ENCODE results near the gene HSF4. TPM values are rescaled to one million over a fixed set of nuclear protein-coding genes. Genes with fewer than 3 reads are reported as not detected.

HSF4 gene
- total RNA-seq, 1 donor from 2014 or later, result 0.63 TPM

DNA sequence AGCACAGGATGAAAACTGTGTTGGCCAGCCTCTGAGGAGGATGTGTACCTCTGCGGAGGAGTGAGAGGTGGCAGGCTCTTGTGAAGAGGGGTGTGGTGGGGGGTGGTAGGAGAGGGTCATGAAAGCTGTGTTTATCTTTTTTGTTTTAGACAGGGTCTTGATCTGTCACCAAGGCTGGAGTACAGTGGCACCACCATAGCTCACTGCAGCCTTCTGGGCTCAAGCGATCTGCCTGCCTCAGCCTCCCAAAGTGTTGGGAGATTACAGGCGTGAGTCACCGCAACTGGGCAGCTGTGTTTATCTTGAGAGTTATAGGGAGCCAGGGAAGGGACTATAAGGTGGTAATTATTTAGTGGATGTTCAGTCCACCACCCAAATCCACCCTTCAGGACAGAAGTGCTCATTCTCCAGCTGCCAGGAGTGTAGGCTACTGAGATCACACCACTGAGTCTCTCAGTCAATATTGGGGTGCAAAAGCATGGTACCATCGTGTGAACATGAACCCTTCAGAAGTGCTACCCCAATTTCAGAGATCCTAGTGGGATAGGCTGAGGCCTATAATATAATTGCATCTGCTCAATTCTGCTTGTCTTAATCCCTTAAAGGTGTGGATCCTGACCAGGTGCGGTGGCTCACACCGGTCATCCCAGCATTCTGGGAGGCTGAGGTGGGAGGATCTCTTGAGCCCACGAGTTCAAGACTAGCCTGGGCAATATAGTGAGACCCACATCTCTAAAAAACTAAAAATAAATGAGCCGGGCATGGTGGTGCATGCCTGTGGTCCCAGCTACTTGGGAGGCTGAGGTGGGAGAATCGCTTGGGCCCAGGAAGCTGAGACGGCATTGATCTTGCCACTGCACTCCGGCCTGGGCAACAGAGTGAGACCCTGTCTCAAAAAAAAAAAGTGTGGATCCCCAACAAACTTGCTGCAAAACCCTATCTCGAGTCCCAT is 26.2 kb downstream of the HSF4 start:
- DNase-seq (ENCODE audit: low read depth), result no peak
- TF ChIP-seq, protein P1, sequence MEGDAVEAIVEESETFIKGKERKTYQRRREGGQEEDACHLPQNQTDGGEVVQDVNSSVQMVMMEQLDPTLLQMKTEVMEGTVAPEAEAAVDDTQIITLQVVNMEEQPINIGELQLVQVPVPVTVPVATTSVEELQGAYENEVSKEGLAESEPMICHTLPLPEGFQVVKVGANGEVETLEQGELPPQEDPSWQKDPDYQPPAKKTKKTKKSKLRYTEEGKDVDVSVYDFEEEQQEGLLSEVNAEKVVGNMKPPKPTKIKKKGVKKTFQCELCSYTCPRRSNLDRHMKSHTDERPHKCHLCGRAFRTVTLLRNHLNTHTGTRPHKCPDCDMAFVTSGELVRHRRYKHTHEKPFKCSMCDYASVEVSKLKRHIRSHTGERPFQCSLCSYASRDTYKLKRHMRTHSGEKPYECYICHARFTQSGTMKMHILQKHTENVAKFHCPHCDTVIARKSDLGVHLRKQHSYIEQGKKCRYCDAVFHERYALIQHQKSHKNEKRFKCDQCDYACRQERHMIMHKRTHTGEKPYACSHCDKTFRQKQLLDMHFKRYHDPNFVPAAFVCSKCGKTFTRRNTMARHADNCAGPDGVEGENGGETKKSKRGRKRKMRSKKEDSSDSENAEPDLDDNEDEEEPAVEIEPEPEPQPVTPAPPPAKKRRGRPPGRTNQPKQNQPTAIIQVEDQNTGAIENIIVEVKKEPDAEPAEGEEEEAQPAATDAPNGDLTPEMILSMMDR (conservative IDR thresholded peaks at IDR 0.05; ENCODE audit: low read depth, low read length), result no peak
- H3K4me3 ChIP-seq (ENCODE audit: low read depth, low read length), result no peak overlapping the region

DNA sequence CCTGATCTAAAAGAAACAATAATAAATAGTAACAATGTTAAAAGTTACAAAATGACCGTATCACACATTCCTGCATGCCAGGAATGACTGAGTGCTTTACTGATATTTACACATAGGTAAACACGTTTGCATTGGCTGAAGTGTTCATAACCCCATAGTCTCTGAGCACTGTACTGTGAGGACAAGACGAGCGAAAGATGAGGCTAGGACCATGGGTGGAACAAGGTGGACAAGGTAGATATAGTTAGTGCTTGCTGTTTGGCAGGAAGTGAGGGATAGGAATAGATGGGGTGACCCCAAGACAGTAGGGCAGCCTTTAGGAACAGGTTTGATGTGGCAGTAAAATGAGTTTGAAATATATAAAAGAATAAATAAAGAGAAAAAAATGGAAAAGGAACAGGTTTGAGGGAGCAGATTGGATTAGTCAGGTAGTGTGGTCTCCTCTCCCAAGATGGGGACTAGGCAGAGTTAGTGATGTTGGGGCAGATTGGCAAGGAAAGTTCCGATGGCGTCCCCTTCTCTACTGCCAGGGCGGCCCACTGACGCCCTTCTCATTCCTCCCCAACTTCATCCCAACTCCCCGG is 27.0 kb downstream of the HSF4 start:
- TF ChIP-seq, protein P1 (conservative IDR thresholded peaks at IDR 0.05; ENCODE audit: low read depth, low read length), result no peak
- peak overlapping the region; percentile 38 for H3K4me3 ChIP-seq (ENCODE audit: low read depth, low read length)
- no peak for DNase-seq (ENCODE audit: low read depth)

DNA sequence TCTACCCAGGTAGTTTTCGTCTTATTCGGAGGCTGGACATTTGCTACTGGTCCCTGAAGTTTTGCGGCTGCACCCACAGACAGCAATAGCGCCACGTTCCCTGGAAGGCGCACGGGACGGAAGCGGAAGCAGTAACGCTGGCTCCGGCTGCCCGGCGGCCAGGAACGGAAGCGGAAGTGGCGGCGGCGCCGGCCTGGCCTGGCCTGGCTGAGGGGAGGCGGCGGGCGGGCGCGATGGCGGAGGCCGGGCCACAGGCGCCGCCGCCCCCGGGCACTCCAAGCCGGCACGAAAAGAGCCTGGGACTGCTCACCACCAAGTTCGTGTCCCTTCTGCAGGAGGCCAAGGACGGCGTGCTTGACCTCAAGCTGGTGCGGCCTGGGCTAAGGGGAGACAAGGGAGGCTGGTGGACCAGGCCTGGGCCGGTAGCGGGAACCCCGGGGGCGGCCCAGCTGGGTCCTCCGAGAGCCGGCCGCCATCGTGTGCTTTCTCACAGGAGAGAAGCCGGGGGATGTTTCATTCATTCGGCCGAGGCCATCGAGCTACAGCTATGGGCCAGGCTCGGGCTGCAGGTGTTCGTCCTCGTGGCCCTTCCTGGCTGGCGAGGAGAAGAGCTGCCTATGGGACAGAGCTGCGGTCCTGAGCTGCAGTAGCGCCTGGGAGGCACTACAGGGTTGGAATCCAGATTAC is 27.6 kb downstream of the HSF4 start, which contains the start of gene E2F4:
TSS of gene E2F4 (plus strand) at position 161 of the 687 bp plus-strand sequence. CDS start at position 234, 73 bp downstream.
- DNase-seq (ENCODE audit: low read depth), result no peak
- TF ChIP-seq, protein P1 (conservative IDR thresholded peaks at IDR 0.05; ENCODE audit: low read depth, low read length), result no peak
- peak within 1 kb of the TSS; percentile 69 for H3K4me3 ChIP-seq (ENCODE audit: low read depth, low read length)

DNA sequence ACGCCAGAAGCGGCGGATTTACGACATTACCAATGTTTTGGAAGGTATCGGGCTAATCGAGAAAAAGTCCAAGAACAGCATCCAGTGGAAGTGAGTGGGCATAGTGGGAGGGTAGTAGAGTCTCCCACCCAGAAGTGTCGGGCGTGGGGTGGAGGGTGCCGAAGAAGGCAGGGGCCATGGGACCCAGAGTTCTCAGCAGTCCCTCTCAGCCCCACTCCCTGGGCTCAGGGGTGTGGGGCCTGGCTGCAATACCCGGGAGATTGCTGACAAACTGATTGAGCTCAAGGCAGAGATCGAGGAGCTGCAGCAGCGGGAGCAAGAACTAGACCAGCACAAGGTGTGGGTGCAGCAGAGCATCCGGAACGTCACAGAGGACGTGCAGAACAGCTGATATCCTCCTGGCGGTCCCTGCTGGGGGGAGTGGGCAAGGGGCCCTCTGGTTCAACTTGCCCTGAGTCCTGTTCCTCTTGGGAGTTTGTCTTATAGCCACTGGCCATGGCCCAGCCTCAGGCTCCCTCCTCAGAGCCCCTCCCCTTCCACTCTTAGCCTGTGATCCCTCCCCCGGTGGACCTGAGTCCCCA is 28.3 kb downstream of the HSF4 start:
- TF ChIP-seq, protein P1 (conservative IDR thresholded peaks at IDR 0.05; ENCODE audit: low read depth, low read length), result no peak

DNA sequence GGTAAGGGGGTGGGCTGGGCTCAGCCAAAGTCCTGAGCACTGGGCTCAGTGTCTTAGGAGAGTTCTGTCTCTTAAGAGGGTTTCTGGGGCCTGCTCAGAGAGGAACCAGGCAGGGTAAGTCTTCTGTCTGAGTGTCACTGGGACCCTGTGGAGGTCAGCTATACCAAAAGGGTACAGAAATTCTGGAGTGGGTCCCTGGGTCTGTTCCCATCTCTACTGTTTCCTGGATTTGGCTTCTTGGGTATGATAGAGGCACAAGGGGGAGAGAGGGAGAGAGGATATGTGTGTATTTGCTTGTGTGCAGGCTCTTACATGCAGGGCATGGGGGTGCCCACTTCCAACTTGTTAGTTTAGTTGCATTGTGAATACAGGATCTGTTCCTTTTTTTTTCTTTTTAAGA is 29.0 kb downstream of the HSF4 start:
- peak overlapping the region; percentile 69 for H3K4me3 ChIP-seq (ENCODE audit: low read depth, low read length)
- DNase-seq (ENCODE audit: low read depth), result no peak
- TF ChIP-seq, protein P1 (conservative IDR thresholded peaks at IDR 0.05; ENCODE audit: low read depth, low read length), result no peak

More for the DNA sequence above, 28.3 kb downstream of the HSF4 start:
- H3K4me3 ChIP-seq (ENCODE audit: low read depth, low read length), result peak overlapping the region; percentile 69
- DNase-seq (ENCODE audit: low read depth), result no peak

DNA sequence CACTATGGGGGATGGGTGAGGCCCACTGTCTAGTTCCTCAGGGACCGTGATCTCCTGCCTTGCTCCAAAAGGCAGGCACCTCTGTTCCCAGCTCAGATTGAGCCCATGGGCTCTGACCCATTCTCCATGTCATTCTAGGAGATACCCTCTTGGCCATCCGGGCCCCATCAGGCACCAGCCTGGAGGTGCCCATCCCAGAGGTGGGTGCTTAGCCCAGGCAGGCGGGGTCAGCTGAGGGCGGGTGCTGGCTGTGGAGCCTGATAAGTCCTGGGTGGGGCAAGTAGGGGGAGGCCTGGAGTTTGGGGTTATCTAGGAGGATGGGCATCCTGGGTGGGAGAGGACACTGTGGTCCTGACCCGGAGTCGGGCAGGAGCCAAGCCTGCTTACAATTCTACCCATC is 29.7 kb downstream of the HSF4 start:
- TF ChIP-seq, protein P1 (conservative IDR thresholded peaks at IDR 0.05; ENCODE audit: low read depth, low read length), result no peak
- no peak for DNase-seq (ENCODE audit: low read depth)
- H3K4me3 ChIP-seq (ENCODE audit: low read depth, low read length), result no peak overlapping the region
